GM10266 (cell line): ENCODE data around the gene ZNF575.

Source experiments
- DNase-seq: peaks from one replicate; pipeline ENCODE4 v3.0.0; 2012; ENCODE audit errors: extremely low spot score
- TF ChIP-seq, protein P1 (sequence below): IDR thresholded peaks from 2 replicates; pipeline ENCODE4 v1.5.1; 2012; ENCODE audit warnings: mild to moderate bottlenecking, low read depth; ENCODE audit not compliant: control insufficient read depth, insufficient read depth; ENCODE audit errors: missing control alignments

Gene ZNF575

DNA sequence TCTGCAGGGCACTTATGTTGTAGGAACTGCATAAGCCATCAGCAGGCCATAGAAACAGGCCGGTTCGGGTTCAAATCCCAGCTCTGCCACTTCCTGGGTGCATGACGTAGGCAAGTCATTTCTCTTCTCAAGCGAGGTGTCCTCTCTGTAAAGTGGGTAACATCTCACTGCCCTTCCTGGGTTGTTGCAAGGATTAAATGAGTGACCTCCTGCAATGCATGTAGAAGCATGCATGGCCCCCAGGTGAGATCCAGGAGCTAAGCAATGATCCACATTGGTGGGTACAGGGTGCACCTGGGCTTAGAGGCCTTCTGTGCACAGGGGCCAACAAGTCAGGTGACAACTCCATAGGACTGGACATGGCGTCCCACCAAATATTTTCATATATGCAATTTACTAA, 42.2 kb upstream of the ZNF575 start:
- no peak for DNase-seq

DNA sequence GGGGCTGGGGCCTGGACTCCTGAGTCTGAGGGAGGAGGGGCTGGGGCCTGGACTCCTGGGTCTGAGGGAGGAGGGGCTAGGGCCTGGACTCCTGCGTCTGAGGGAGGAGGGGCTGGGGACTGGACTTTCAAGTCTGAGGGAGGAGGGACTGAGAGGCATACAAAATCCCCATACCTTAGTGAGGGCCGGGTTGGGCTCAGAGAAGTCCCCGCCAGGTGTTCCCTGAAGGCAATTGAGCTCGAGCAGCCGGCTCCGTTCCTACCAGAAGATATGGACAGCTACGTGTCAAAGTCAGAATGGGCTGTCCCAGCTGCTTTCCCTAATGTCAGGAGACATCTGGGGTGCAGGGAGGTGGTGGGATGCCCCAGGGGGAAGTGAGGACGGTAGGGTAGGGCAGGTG, 37.9 kb upstream of the ZNF575 start:
- no peak for DNase-seq

More for the DNA sequence above, 42.2 kb upstream of the ZNF575 start:
- TF ChIP-seq, protein P1, sequence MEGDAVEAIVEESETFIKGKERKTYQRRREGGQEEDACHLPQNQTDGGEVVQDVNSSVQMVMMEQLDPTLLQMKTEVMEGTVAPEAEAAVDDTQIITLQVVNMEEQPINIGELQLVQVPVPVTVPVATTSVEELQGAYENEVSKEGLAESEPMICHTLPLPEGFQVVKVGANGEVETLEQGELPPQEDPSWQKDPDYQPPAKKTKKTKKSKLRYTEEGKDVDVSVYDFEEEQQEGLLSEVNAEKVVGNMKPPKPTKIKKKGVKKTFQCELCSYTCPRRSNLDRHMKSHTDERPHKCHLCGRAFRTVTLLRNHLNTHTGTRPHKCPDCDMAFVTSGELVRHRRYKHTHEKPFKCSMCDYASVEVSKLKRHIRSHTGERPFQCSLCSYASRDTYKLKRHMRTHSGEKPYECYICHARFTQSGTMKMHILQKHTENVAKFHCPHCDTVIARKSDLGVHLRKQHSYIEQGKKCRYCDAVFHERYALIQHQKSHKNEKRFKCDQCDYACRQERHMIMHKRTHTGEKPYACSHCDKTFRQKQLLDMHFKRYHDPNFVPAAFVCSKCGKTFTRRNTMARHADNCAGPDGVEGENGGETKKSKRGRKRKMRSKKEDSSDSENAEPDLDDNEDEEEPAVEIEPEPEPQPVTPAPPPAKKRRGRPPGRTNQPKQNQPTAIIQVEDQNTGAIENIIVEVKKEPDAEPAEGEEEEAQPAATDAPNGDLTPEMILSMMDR = no peak

DNA sequence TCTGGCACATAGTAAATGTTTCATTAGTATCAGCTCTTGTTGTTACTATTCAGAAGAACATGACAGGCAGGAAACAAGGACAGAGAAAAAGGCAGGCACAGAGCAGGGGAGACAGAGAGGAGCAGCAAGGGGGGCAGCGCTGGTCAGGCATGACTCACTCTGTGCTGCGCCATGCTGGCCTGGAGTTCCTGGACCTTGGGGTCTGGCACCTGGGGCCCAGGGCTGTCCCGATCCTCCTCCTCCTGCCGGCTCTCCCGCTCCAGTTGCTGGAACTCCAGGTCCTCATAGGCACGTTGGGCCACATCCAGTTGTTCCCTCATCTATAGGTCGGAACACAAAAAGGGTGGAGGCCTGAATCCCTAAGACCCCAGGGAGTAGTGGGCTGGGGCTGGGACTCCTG, 36.0 kb upstream of the ZNF575 start:
- TF ChIP-seq, protein P1 = no peak
- no peak for DNase-seq

More for the DNA sequence above, 37.9 kb upstream of the ZNF575 start:
- TF ChIP-seq, protein P1 = no peak

DNA sequence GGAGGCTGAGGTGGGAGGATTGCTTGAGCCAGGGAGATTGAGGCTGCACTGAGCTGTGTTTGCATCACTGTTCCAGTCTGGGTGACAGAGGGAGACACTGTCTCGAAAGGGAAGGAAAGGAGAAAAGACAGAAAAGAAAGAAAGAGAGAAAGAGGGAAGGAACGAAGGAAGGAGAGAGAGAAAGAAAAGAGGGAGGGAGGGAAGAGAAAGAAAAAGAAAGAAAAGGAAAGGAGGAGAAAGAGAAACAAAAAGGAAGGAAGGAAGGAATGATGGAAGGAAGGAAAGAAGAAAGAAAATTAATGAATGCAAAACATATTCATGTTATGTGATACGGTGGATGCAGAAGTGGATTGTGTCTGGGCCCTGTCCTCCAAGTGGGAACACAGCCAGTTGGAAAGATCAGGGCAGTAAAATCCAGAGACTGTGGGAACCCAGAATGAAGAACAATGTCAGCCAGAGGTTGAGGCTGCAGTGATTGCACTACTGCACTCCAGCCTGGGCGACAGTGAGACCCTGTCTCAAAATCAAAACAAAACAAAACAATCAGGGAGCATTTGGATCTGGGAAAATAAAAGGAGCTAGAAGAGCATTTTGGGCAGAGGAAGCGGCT, 34.6 kb upstream of the ZNF575 start:
- no peak for DNase-seq

DNA sequence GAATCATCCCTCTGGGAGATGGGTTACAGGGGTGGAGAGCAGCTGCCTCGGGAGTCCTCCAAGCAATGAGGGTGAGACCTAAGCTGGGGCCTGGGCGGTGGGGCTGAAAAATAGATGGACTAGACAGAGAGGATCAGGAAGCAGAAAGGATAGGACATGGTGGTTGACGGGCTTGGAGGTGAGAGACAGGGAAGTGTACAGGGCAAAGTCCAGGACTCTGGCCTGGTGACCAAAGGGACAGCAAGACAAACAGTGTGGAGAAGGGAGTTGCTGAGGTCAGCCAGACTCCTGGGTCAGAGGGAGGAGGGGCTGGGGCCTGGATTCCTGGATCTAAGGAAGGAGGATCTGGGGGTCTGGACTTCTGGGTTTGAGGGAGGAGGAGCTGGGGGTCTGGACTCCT, 33.9 kb upstream of the ZNF575 start:
- TF ChIP-seq, protein P1 = no peak
- DNase-seq = no peak

More for the DNA sequence above, 34.6 kb upstream of the ZNF575 start:
- TF ChIP-seq, protein P1 = no peak

DNA sequence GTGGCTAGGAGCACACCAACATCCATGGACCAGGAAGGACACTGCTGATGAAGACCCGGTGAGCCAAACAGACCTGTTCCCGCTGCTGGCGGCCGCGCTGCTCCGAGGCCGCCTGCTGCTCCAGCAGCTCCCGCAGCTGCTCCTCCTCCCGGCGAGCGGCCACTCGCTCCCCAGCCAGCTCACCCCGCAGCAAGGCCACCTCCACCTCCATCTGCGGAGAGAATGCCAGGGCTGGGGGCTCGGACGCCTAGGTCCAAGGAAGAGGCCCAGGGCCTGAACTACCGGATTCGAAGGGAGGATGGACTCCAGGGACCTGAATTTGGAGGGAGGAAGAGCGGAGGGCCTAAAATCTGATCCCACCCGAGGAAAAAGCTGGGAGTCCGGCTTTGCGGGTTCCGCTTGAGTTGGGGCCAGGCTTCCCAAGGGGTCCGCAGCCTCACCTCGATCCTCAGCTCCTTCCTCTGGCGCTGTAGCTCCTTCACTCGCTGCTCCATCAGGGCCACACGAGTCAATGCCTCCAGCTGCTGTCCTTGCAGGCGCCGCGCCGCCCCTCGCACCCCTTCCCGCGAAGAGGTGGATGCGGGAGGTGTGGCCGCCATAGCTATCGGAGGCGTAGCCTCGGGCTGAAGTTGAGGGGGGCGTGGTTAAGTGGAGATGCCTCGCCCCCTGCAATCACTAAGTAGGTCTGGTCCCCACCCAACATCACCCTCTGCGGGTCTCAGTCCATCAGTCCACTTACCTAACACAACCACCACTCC, 31.1 kb upstream of the ZNF575 start:
- TF ChIP-seq, protein P1 = no peak
- DNase-seq = no peak

DNA sequence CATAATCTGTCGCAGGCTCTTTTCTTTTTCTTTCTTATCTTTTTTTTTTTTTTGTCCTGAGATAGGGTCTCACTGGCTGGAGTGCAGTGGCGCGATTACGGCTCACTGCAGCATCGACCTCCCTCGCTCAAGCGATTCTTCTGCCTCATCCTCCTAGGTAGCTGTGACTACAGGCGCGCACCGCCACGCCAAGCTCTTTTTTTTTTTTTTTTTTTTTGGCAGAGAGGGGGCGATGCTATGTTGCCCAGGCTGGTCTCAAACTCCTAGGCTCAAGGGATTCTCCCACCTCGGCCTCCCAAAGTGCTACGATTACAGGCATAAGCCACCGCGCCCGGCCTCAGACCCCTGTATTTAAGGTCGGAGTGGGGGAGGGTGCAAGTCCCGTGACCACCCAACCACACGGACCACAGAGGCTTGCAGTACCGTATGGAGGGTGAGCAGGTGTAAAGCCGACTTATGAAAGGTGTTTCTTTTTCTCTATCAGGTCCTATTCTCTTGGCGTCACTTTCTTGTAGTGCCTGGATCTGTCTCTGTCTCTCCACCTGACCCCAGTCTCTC, 30.5 kb upstream of the ZNF575 start:
- DNase-seq = no peak

More for the DNA sequence above, 30.5 kb upstream of the ZNF575 start:
- TF ChIP-seq, protein P1 = no peak
